HL-60 (cell line): ENCODE data around the gene TBX21.

ENCODE experiments used
- CTCF ChIP-seq: IDR thresholded peaks from one replicate; pipeline ENCODE4 v1.5.1; 2011; ENCODE audit warnings: low read length, control low read depth, inconsistent platforms; ENCODE audit not compliant: insufficient read depth
- GABPA ChIP-seq: IDR thresholded peaks from 2 replicates; pipeline ENCODE4 v1.6.1; 2012; ENCODE audit warnings: low read depth
- POLR2AphosphoS5 ChIP-seq: IDR thresholded peaks from 2 replicates; pipeline ENCODE4 v1.6.1; 2012; ENCODE audit warnings: low read depth
- REST ChIP-seq: IDR thresholded peaks from 2 replicates; pipeline ENCODE4 v1.6.1; 2012; ENCODE audit warnings: low read depth; ENCODE audit not compliant: insufficient replicate concordance

- TF ChIP-seq CTCF (no peak), REST (no peak), POLR2AphosphoS5 (no peak), GABPA (no peak)
Measured at GRCh38 chr17:47731396-47731795, 1.6 kb upstream of the TBX21 start.
